Breast epithelium (tissue), 3 donors: Measurements from ENCODE around the gene FIP1L1.

Experiments used
- CTCF ChIP-seq, 3 donors: fragments of 450-650 bp; IDR thresholded peaks; one replicate each; pipeline ENCODE4 v1.5.1; 2016 to 2017; ENCODE audit warnings: antibody characterized with exemption in 3 of 3, mild to moderate bottlenecking in 3 of 3, moderate library complexity in 3 of 3
- POLR2A ChIP-seq: fragments of 450-650 bp; IDR thresholded peaks from one replicate; pipeline ENCODE4 v1.6.1; 2016; ENCODE audit warnings: antibody characterized with exemption, mild to moderate bottlenecking, moderate library complexity

GRCh38 chr4:53366301-53366716 is 11.1 kb upstream of the FIP1L1 start:
- TF ChIP-seq POLR2A (no peak), CTCF (IDR thresholded peaks at IDR 0.05) (no peak)
